Activated B cell treated with CpG ODN at 0.5 μM for 24 hours (primary cell): ENCODE results near the gene SMTNL2. TPM values are rescaled to one million over a fixed set of nuclear protein-coding genes. Genes with fewer than 3 reads are reported as not detected.
"Not testable (repeated sequence)": the region's sequence is repeated elsewhere in the genome, so short reads cannot be mapped to it uniquely, and the experiment has no call there.

ENCODE experiments used
- ATAC-seq: fragments of 200-7000 bp; cut with Tn5 transposase; one replicate; pipeline ENCODE4 v1.10.0; 2021; ENCODE audit warnings: low read depth, mild to moderate bottlenecking, moderate library complexity
- CTCF ChIA-PET: fragments of 350-600 bp; sonication (Branson Sonifier 250); formaldehyde crosslinking; loops from one replicate; lab custom pipeline; 2021; ENCODE audit warnings: antibody characterized with exemption; lab: Charles Lee
- POLR2A ChIA-PET: fragments of 350-600 bp; sonication (Branson Sonifier 250); formaldehyde crosslinking; loops from one replicate; lab custom pipeline; 2021; ENCODE audit warnings: antibody characterized with exemption; lab: Charles Lee
- DNase-seq: peaks from one replicate; pipeline ENCODE4 v3.0.0; 2022
- H3K27ac Mint-ChIP-seq: one replicate; pipeline ENCODE4 v1.8.0; 2020; ENCODE audit warnings: mixed read lengths
- H3K27me3 Mint-ChIP-seq: one replicate; pipeline ENCODE4 v1.8.0; 2021; ENCODE audit warnings: mixed read lengths
- H3K36me3 Mint-ChIP-seq: one replicate; pipeline ENCODE4 v1.8.0; 2021; ENCODE audit warnings: low read depth, mixed read lengths
- H3K4me1 Mint-ChIP-seq: one replicate; pipeline ENCODE4 v1.8.0; 2021; ENCODE audit warnings: mixed read lengths
- H3K4me3 Mint-ChIP-seq: one replicate; pipeline ENCODE4 v1.8.0; 2020; ENCODE audit warnings: mild to moderate bottlenecking, mixed read lengths
- H3K9me3 Mint-ChIP-seq: one replicate; pipeline ENCODE4 v1.8.0; 2020; ENCODE audit warnings: mixed read lengths
- CTCF ChIP-seq: fragments of 200-600 bp; IDR thresholded peaks from one replicate; pipeline ENCODE4 v1.8.0; 2022; ENCODE audit warnings: antibody characterized with exemption, mild to moderate bottlenecking
- intact Hi-C: fragments of 100-400 bp; cut with micrococcal nuclease; formaldehyde crosslinking; loops from one replicate; pipeline ENCODE4 v1.15.1; 2024
- total RNA-seq: library from RNA; stranded (reverse); gene quantifications from 2 replicates; pipeline ENCODE4 v1.2.3, GENCODE V29; 2022

The SMTNL2 gene
- total RNA-seq, 1 donor from 2014 or later, result not detected

GRCh38 chr17:4642286-4642685 is 58.0 kb downstream of the SMTNL2 start:
- no peak overlapping the region for H3K4me3 Mint-ChIP-seq
- no peak overlapping the region for H3K27ac Mint-ChIP-seq
- no peaks in the 10 kb centered on the region for H3K36me3 Mint-ChIP-seq
- peaks cover 54% of the 10 kb centered on the region for H3K27me3 Mint-ChIP-seq
- DNase-seq (no peak), ATAC-seq (no peak)
- H3K9me3 Mint-ChIP-seq, result no peaks in the 10 kb centered on the region
- TF ChIP-seq CTCF, result no peak
- peaks cover 28% of the 10 kb centered on the region for H3K4me1 Mint-ChIP-seq
- ChIA-PET CTCF (no interaction called here), POLR2A (no interaction called here)
- intact Hi-C loops, result no loop called here

- intact Hi-C loops, result no loop called here
- Mint-ChIP-seq H3K4me1 (peaks cover 18% of the 10 kb centered on the region), H3K27ac (no peak overlapping the region), H3K27me3 (peaks cover 50% of the 10 kb centered on the region), H3K4me3 (no peak overlapping the region), H3K9me3 (no peaks in the 10 kb centered on the region), H3K36me3 (no peaks in the 10 kb centered on the region)
- ChIA-PET CTCF (no interaction called here), POLR2A (no interaction called here)
- TF ChIP-seq CTCF, result no peak
- no peak for DNase-seq
- no peak for ATAC-seq
Observed at GRCh38 chr17:4643676-4644075, 59.3 kb downstream of the SMTNL2 start.

GRCh38 chr17:4645642-4646041 is 61.3 kb downstream of the SMTNL2 start:
- Mint-ChIP-seq H3K4me1 (peaks cover 9% of the 10 kb centered on the region), H3K9me3 (no peaks in the 10 kb centered on the region), H3K27me3 (peaks cover 52% of the 10 kb centered on the region), H3K27ac (no peak overlapping the region), H3K36me3 (no peaks in the 10 kb centered on the region), H3K4me3 (no peak overlapping the region)
- no peak for TF ChIP-seq CTCF
- ChIA-PET CTCF (no interaction called here), POLR2A (no interaction called here)
- no peak for DNase-seq
- no peak for ATAC-seq
- intact Hi-C loops, result no loop called here

- DNase-seq (no peak), ATAC-seq (no peak)
- Mint-ChIP-seq H3K27ac (no peak overlapping the region), H3K36me3 (no peaks in the 10 kb centered on the region), H3K4me1 (no peaks in the 10 kb centered on the region), H3K27me3 (peaks cover 37% of the 10 kb centered on the region), H3K4me3 (no peak overlapping the region), H3K9me3 (no peaks in the 10 kb centered on the region)
- CTCF ChIA-PET, result no interaction called here
- POLR2A ChIA-PET, result interaction anchor here (0.6 kb wide), 1 partner anchor 289 kb away, joined by 3 read pairs; no protein-coding TSS in a partner anchor
- TF ChIP-seq CTCF, result no peak
- intact Hi-C loops, result no loop called here
Observed at GRCh38 chr17:4648741-4649140, 64.4 kb downstream of the SMTNL2 start.

GRCh38 chr17:4652997-4653396 is 68.7 kb downstream of the SMTNL2 start:
- H3K27ac Mint-ChIP-seq, result no peak overlapping the region
- DNase-seq (no peak), ATAC-seq (no peak)
- no peak overlapping the region for H3K4me3 Mint-ChIP-seq
- POLR2A ChIA-PET, result no interaction called here
- peaks cover 20% of the 10 kb centered on the region for H3K27me3 Mint-ChIP-seq
- intact Hi-C loops, result no loop called here
- H3K4me1 Mint-ChIP-seq, result no peaks in the 10 kb centered on the region
- TF ChIP-seq CTCF, result no peak
- no peaks in the 10 kb centered on the region for H3K36me3 Mint-ChIP-seq
- H3K9me3 Mint-ChIP-seq, result no peaks in the 10 kb centered on the region
- CTCF ChIA-PET, result no interaction called here

- H3K9me3 Mint-ChIP-seq, H3K4me3 Mint-ChIP-seq, H3K27ac Mint-ChIP-seq, CTCF ChIA-PET, H3K4me1 Mint-ChIP-seq, DNase-seq, intact Hi-C loops, ATAC-seq, H3K36me3 Mint-ChIP-seq, POLR2A ChIA-PET: not testable (repeated sequence)
- H3K27me3 Mint-ChIP-seq, result peaks cover 18% of the 10 kb centered on the region
Observed at GRCh38 chr17:4655933-4656332, 71.6 kb downstream of the SMTNL2 start.
